Measurements from ENCODE around the gene AKIRIN2.

GRCh38 chr6:87700397-87701343 lies 1.4 kb downstream of the AKIRIN2 start:
- TF ChIP-seq NRF1 (conservative IDR thresholded peaks at IDR 0.05 in 1 of 2, IDR thresholded peaks at IDR 0.05 in 1 of 2), result no peak
- no peak for TF ChIP-seq HDAC2 (IDR thresholded peaks at IDR 0.05)
- no peak for TF ChIP-seq NR3C1 (CRISPR knock-in tag; IDR thresholded peaks at IDR 0.05)
- no peak for TF ChIP-seq ZNF133 (CRISPR knock-in tag; IDR thresholded peaks at IDR 0.05)
- peak; percentile 62; the same call in 1 of the 2 replicates for TF ChIP-seq CREM (IDR thresholded peaks at IDR 0.05; ENCODE audit: low read depth)
- TF ChIP-seq FOXA1 (IDR thresholded peaks at IDR 0.05; ENCODE audit: borderline replicate concordance), result no peak
- no peak for TF ChIP-seq ZNF354B (CRISPR knock-in tag; IDR thresholded peaks at IDR 0.05)
- no peak for TF ChIP-seq MXD1 (CRISPR knock-in tag; IDR thresholded peaks at IDR 0.05; ENCODE audit: borderline replicate concordance, poor library complexity, severe bottlenecking)
- TF ChIP-seq ZFX (CRISPR knock-in tag; IDR thresholded peaks at IDR 0.05), result no peak
- TF ChIP-seq ETS1 (conservative IDR thresholded peaks at IDR 0.05; ENCODE audit: control insufficient read depth, low read depth, low read length), result 0 out of 2 replicates have a peak, but pooled peaks have one; percentile 36
